SK-N-SH (cell line): Measurements from ENCODE around the gene GNAZ. TPM values are rescaled to one million over a fixed set of nuclear protein-coding genes. Genes with fewer than 3 reads are reported as not detected.

ENCODE experiments used
- CTCF ChIA-PET: fragments of 300-600, 350-600 bp; formaldehyde crosslinking; extraction: SDS; loops from one replicate; lab custom pipeline; 2021; lab: Yijun Ruan, JAX
- POLR2A ChIA-PET: fragments of 350-600 bp; sonication (Branson Sonifier 250); formaldehyde crosslinking; extraction: SDS; loops from one replicate; lab custom pipeline; 2020; ENCODE audit warnings: antibody characterized with exemption, inconsistent platforms; lab: Yijun Ruan, JAX
- DNase-seq: peaks from one replicate; pipeline ENCODE4 v3.0.0; 2012
- H2AFZ ChIP-seq: fragments of 200-600 bp; sonication (generic); 2 replicates; pipeline ENCODE4 v1.8.1; 2016; ENCODE audit warnings: antibody characterized with exemption, mild to moderate bottlenecking, low read depth
- H3F3A ChIP-seq: fragments of 200-600 bp; sonication (generic); replicated peaks from 2 replicates; pipeline ENCODE3; 2016; ENCODE audit warnings: antibody characterized with exemption, mild to moderate bottlenecking; ENCODE audit not compliant: insufficient read depth
- H3K27ac ChIP-seq, 2 experiments: fragments of 200-500 bp in 1 of 2; fragments of 200-600 bp in 1 of 2; sonication (Bioruptor generic) in 1 of 2; sonication (generic), shearing (Covaris generic) in 1 of 2; 2 replicates each; pipeline versions ENCODE4 v1.5.1 to v1.6.1; 2014 to 2016; ENCODE audit warnings: low read depth in 2 of 2, inconsistent platforms in 1 of 2, low read length in 1 of 2, mild to moderate bottlenecking in 1 of 2, mixed read lengths in 1 of 2
- H3K27me3 ChIP-seq: fragments of 200-600 bp; sonication (generic), shearing (Covaris generic); 2 replicates; pipeline ENCODE4 v1.6.1; 2016; ENCODE audit warnings: mixed run types; ENCODE audit not compliant: insufficient read depth
- H3K36me3 ChIP-seq, 2 experiments: fragments of 200-500 bp in 1 of 2; fragments of 200-600 bp in 1 of 2; sonication (Bioruptor generic) in 1 of 2; sonication (generic) in 1 of 2; replicated peaks in 1 of 2; 2 replicates each; pipeline versions ENCODE3 to v1.5.1; 2014 to 2016; ENCODE audit warnings: low read length in 1 of 2, mild to moderate bottlenecking in 1 of 2; ENCODE audit not compliant: insufficient read depth in 2 of 2, control insufficient read depth in 1 of 2
- H3K4me1 ChIP-seq, 2 experiments: fragments of 200-500 bp in 1 of 2; fragments of 200-600 bp in 1 of 2; sonication (Bioruptor generic) in 1 of 2; sonication (generic), shearing (Covaris generic) in 1 of 2; 2 replicates each; pipeline versions ENCODE4 v1.5.1 to v1.6.1; 2014 to 2016; ENCODE audit warnings: low read depth in 1 of 2, low read length in 1 of 2, mixed run types in 1 of 2; ENCODE audit not compliant: insufficient read depth in 2 of 2, control insufficient read depth in 1 of 2
- H3K4me2 ChIP-seq: fragments of 200-600 bp; sonication (generic), shearing (Covaris generic); 2 replicates; pipeline ENCODE4 v1.6.1; 2017; ENCODE audit warnings: mixed run types
- H3K4me3 ChIP-seq, 2 experiments: fragments of 200-500 bp in 1 of 2; fragments of 200-600 bp in 1 of 2; sonication (Bioruptor generic) in 1 of 2; sonication (generic), shearing (Covaris generic) in 1 of 2; 2 replicates each; pipeline versions ENCODE4 v1.5.1 to v1.8.1; 2014 to 2016; ENCODE audit warnings: low read depth in 2 of 2, inconsistent platforms in 1 of 2, low read length in 1 of 2, mild to moderate bottlenecking in 1 of 2, mixed read lengths in 1 of 2, moderate library complexity in 1 of 2
- H3K79me2 ChIP-seq: fragments of 200-600 bp; sonication (generic); 2 replicates; pipeline ENCODE4 v1.8.1; 2017; ENCODE audit warnings: mild to moderate bottlenecking; ENCODE audit not compliant: insufficient read depth
- H3K9ac ChIP-seq: fragments of 200-600 bp; sonication (generic); 2 replicates; pipeline ENCODE4 v1.6.1; 2017; ENCODE audit warnings: mixed run types
- H3K9me2 ChIP-seq: fragments of 200-600 bp; sonication (generic); 2 replicates; pipeline ENCODE4 v1.6.1; 2017; ENCODE audit warnings: mixed run types
- H3K9me3 ChIP-seq: fragments of 200-600 bp; sonication (generic); 2 replicates; pipeline ENCODE4 v1.6.1; 2017; ENCODE audit warnings: mixed run types, mild to moderate bottlenecking, moderate library complexity
- H4K20me1 ChIP-seq: fragments of 200-600 bp; sonication (generic); 2 replicates; pipeline ENCODE4 v1.6.1; 2017; ENCODE audit warnings: mild to moderate bottlenecking, mixed run types; ENCODE audit not compliant: insufficient read depth
- CHD2 ChIP-seq: fragments of 150-350 bp; IDR thresholded peaks from 2 replicates; pipeline ENCODE4 v1.6.1; 2018; ENCODE audit warnings: low read length; ENCODE audit not compliant: partially characterized antibody
- ELF1 ChIP-seq: IDR thresholded peaks from 2 replicates; pipeline ENCODE4 v1.4.0; 2012
- EP300 ChIP-seq, 2 experiments: IDR thresholded peaks; 2 replicates each; pipeline versions ENCODE4 v1.4.0 to v1.6.1; 2012; ENCODE audit warnings: borderline replicate concordance in 1 of 2, low read depth in 1 of 2, low read length in 1 of 2
- FOSL2 ChIP-seq: IDR thresholded peaks from 2 replicates; pipeline ENCODE4 v1.4.0; 2012; ENCODE audit warnings: low read depth, mild to moderate bottlenecking, moderate library complexity, borderline replicate concordance
- FOXJ3 ChIP-seq: sonication (generic); formaldehyde crosslinking; IDR thresholded peaks from 2 replicates; pipeline ENCODE4 v1.5.1; 2020; ENCODE audit warnings: mild to moderate bottlenecking, missing genetic modification reagents
- FOXM1 ChIP-seq: IDR thresholded peaks from 2 replicates; pipeline ENCODE4 v1.4.0; 2012; ENCODE audit warnings: low read depth, mild to moderate bottlenecking
- JUND ChIP-seq: IDR thresholded peaks from 2 replicates; pipeline ENCODE4 v1.4.0; 2012
- MAX ChIP-seq: IDR thresholded peaks from 2 replicates; pipeline ENCODE4 v1.4.0; 2012; ENCODE audit warnings: low read depth
- MXI1 ChIP-seq: IDR thresholded peaks from 2 replicates; pipeline ENCODE4 v1.6.1; 2012; ENCODE audit warnings: mild to moderate bottlenecking, low read depth, low read length, improper control_type of control experiment
- NFIC ChIP-seq: IDR thresholded peaks from 2 replicates; pipeline ENCODE4 v1.4.0; 2012; ENCODE audit warnings: borderline replicate concordance
- NRF1 ChIP-seq: IDR thresholded peaks from 2 replicates; pipeline ENCODE4 v1.6.1; 2012; ENCODE audit warnings: low read depth, mild to moderate bottlenecking, low read length
- RXRA ChIP-seq: IDR thresholded peaks from 2 replicates; pipeline ENCODE4 v1.4.0; 2012; ENCODE audit warnings: low read depth, mild to moderate bottlenecking, borderline replicate concordance
- SIN3A ChIP-seq: IDR thresholded peaks from 2 replicates; pipeline ENCODE4 v1.6.1; 2012; ENCODE audit warnings: low read depth, mild to moderate bottlenecking, low read length, moderate library complexity, borderline replicate concordance
- SMC3 ChIP-seq: IDR thresholded peaks from 2 replicates; pipeline ENCODE4 v1.6.1; 2012; ENCODE audit warnings: low read depth, low read length, improper control_type of control experiment
- TCF12 ChIP-seq: IDR thresholded peaks from 2 replicates; pipeline ENCODE4 v1.4.0; 2012
- TEAD4 ChIP-seq: IDR thresholded peaks from 2 replicates; pipeline ENCODE4 v1.4.0; 2012; ENCODE audit warnings: mild to moderate bottlenecking, borderline replicate concordance; ENCODE audit not compliant: insufficient read depth
- USF2 ChIP-seq: fragments of 150-350 bp; IDR thresholded peaks from 2 replicates; pipeline ENCODE4 v1.6.1; 2017; ENCODE audit warnings: antibody characterized with exemption, low read length, low read depth, borderline replicate concordance
- YY1 ChIP-seq: IDR thresholded peaks from 2 replicates; pipeline ENCODE4 v1.4.0; 2012; ENCODE audit warnings: low read depth, mild to moderate bottlenecking
- WGBS: methylation state at CpG from one replicate; pipeline ENCODE4 v1.1.6; 2017; ENCODE audit warnings: low lambda C conversion rate; 5-methylcytosine and 5-hydroxymethylcytosine counted together
- polyA plus RNA-seq, 3 experiments: library from polyadenylated mRNA; depleted of rRNA; stranded (reverse); fragments of >200 nt; gene quantifications; 2 replicates each; pipeline ENCODE4 v1.2.3, GENCODE V29; 2012
- TF ChIP-seq, protein P1 (sequence below): IDR thresholded peaks from 2 replicates; pipeline ENCODE4 v1.6.1; 2012; ENCODE audit warnings: mild to moderate bottlenecking, low read depth, low read length, moderate library complexity
- TF ChIP-seq, protein P2 (sequence below): fragments of 200-600 bp; sonication (generic); IDR thresholded peaks from 2 replicates; pipeline ENCODE4 v1.6.1; 2017; ENCODE audit warnings: antibody characterized with exemption, mild to moderate bottlenecking, moderate library complexity

The GNAZ gene
- polyA plus RNA-seq, 1 of the 3 experiments (the other 2 are of a cell fraction) = 6.5 TPM

DNA sequence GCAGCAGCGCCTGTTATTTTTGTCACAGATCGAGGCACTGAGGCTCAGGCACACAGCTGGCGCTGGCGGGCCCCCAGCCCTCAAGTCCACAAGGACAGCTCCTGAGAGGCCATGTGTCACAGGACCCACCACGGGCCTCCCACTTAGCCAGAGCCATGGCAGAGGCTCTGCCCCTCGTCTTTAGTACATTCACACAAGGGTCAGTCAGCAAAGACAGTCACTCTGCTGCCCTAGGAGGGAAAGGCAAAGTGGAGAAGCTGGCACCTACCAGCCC is 29.1 kb downstream of the GNAZ start (continued):
- TF ChIP-seq, protein P1, sequence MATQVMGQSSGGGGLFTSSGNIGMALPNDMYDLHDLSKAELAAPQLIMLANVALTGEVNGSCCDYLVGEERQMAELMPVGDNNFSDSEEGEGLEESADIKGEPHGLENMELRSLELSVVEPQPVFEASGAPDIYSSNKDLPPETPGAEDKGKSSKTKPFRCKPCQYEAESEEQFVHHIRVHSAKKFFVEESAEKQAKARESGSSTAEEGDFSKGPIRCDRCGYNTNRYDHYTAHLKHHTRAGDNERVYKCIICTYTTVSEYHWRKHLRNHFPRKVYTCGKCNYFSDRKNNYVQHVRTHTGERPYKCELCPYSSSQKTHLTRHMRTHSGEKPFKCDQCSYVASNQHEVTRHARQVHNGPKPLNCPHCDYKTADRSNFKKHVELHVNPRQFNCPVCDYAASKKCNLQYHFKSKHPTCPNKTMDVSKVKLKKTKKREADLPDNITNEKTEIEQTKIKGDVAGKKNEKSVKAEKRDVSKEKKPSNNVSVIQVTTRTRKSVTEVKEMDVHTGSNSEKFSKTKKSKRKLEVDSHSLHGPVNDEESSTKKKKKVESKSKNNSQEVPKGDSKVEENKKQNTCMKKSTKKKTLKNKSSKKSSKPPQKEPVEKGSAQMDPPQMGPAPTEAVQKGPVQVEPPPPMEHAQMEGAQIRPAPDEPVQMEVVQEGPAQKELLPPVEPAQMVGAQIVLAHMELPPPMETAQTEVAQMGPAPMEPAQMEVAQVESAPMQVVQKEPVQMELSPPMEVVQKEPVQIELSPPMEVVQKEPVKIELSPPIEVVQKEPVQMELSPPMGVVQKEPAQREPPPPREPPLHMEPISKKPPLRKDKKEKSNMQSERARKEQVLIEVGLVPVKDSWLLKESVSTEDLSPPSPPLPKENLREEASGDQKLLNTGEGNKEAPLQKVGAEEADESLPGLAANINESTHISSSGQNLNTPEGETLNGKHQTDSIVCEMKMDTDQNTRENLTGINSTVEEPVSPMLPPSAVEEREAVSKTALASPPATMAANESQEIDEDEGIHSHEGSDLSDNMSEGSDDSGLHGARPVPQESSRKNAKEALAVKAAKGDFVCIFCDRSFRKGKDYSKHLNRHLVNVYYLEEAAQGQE = no peak
- no peak for TF ChIP-seq RXRA
- no peak for TF ChIP-seq ELF1
- no peak for TF ChIP-seq NRF1

- no peak overlapping the region for H3K9ac ChIP-seq
- ChIA-PET POLR2A (no interaction called here), CTCF (interaction anchor here (0.5 to 1.5 kb wide), 5 partner anchors 10 to 142 kb away, joined by 3 to 5 read pairs (median 3); no protein-coding TSS in a partner anchor)
- no peaks in the 10 kb centered on the region for H3K27me3 ChIP-seq
- H4K20me1 ChIP-seq = no peaks in the 10 kb centered on the region
- TF ChIP-seq TCF12 = no peak
- TF ChIP-seq MXI1 = no peak
- TF ChIP-seq JUND = no peak
- no peak for TF ChIP-seq FOXM1
- TF ChIP-seq, protein P2, sequence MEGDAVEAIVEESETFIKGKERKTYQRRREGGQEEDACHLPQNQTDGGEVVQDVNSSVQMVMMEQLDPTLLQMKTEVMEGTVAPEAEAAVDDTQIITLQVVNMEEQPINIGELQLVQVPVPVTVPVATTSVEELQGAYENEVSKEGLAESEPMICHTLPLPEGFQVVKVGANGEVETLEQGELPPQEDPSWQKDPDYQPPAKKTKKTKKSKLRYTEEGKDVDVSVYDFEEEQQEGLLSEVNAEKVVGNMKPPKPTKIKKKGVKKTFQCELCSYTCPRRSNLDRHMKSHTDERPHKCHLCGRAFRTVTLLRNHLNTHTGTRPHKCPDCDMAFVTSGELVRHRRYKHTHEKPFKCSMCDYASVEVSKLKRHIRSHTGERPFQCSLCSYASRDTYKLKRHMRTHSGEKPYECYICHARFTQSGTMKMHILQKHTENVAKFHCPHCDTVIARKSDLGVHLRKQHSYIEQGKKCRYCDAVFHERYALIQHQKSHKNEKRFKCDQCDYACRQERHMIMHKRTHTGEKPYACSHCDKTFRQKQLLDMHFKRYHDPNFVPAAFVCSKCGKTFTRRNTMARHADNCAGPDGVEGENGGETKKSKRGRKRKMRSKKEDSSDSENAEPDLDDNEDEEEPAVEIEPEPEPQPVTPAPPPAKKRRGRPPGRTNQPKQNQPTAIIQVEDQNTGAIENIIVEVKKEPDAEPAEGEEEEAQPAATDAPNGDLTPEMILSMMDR = no peak
- no peak for TF ChIP-seq TEAD4
- TF ChIP-seq NFIC = no peak
- TF ChIP-seq EP300 (IDR thresholded peaks at IDR 0.05; ENCODE audit: borderline replicate concordance in 1 of 2, low read depth in 1 of 2, low read length in 1 of 2) = no peak
- TF ChIP-seq SIN3A = no peak
- TF ChIP-seq FOXJ3 (CRISPR knock-in tag) = no peak
- TF ChIP-seq, protein P1 = no peak
- TF ChIP-seq ELF1 = no peak
- no peak for TF ChIP-seq CHD2
- no peak for TF ChIP-seq FOSL2
- TF ChIP-seq YY1 = no peak
- no peak for TF ChIP-seq SMC3
- no peak for TF ChIP-seq NRF1
- TF ChIP-seq USF2 = no peak
- no peak for TF ChIP-seq MAX
- TF ChIP-seq, all 33 proteins: peak for 0
- DNase-seq = no peak
- H3K4me1 ChIP-seq = peaks cover 0 to 50% of the 10 kb centered on the region in 2 experiments; a peak in 1 of 4 replicates
- no peak overlapping the region; a peak in 1 of 4 replicates for H3K27ac ChIP-seq
- H3K4me3 ChIP-seq = no peak overlapping the region
- H3K79me2 ChIP-seq = no peaks in the 10 kb centered on the region
- no peaks in the 10 kb centered on the region for H3F3A ChIP-seq
- H3K4me2 ChIP-seq = no peak overlapping the region
- H3K36me3 ChIP-seq = no peaks in the 10 kb centered on the region
- H3K9me2 ChIP-seq = no peaks in the 10 kb centered on the region
- no peak overlapping the region for H2AFZ ChIP-seq
- H3K9me3 ChIP-seq = no peaks in the 10 kb centered on the region
- 33% methylated on average over 1 of the region's 7 CpGs for WGBS
These were observed 29.9 kb downstream of the GNAZ start for GRCh38 chr22:23100124-23100801.
